AG04450 (cell line): ENCODE results near the gene PLEKHF1. TPM values are rescaled to one million over a fixed set of nuclear protein-coding genes. Genes with fewer than 3 reads are reported as not detected.

Source experiments
- CTCF ChIA-PET: fragments of 300-600, 350-600 bp; formaldehyde crosslinking; extraction: SDS; loops from one replicate; lab custom pipeline; 2022; ENCODE audit warnings: antibody characterized with exemption, inconsistent platforms; lab: Charles Lee
- POLR2A ChIA-PET: fragments of 350-600 bp; formaldehyde crosslinking; extraction: SDS; loops from one replicate; lab custom pipeline; 2021; ENCODE audit warnings: antibody characterized with exemption, inconsistent platforms; lab: Yijun Ruan, JAX
- DNase-seq: peaks from one replicate; pipeline ENCODE4 v3.0.0-alpha.2; 2011; ENCODE audit warnings: low read depth, low spot score
- H3K27ac ChIP-seq: one replicate; pipeline ENCODE4 v1.5.1; 2012; ENCODE audit warnings: low read depth, low read length, control low read depth
- H3K27me3 ChIP-seq: one replicate; pipeline ENCODE4 v1.6.0; 2012; ENCODE audit warnings: low read length; ENCODE audit not compliant: control insufficient read depth, insufficient read depth
- H3K4me3 ChIP-seq: 2 replicates; pipeline ENCODE4 v1.5.1; 2011; ENCODE audit warnings: mild to moderate bottlenecking, low read depth, low read length, control low read depth
- H3K9me3 ChIP-seq: 2 replicates; pipeline ENCODE4 v1.5.1; 2012; ENCODE audit warnings: low read length; ENCODE audit not compliant: control insufficient read depth, insufficient read depth
- CTCF ChIP-seq: IDR thresholded peaks from 2 replicates; pipeline ENCODE4 v1.5.1; 2011; ENCODE audit warnings: low read depth, low read length, control low read depth, inconsistent platforms
- polyA plus RNA-seq: library from polyadenylated mRNA; depleted of rRNA; stranded (reverse); fragments of >200 nt; gene quantifications from 2 replicates; pipeline ENCODE4 v1.2.3, GENCODE V29; 2011

PLEKHF1 gene
- polyA plus RNA-seq, 1 experiment = 5.4 TPM

GRCh38 chr19:29672933-29673336 lies 7.7 kb downstream of the PLEKHF1 start:
- Histone ChIP-seq H3K27me3 (no peaks in the 10 kb centered on the region), H3K27ac (no peak overlapping the region), H3K9me3 (no peaks in the 10 kb centered on the region; the same call in 1 of the 2 replicates), H3K4me3 (no peak overlapping the region)
- ChIA-PET POLR2A (no interaction called here), CTCF (interaction anchor here (2.1 to 2.3 kb wide), 2 partner anchors 43 to 62 kb away, joined by 15 to 17 read pairs; no protein-coding TSS in a partner anchor)
- TF ChIP-seq CTCF = no peak
- no peak for DNase-seq

- ChIA-PET POLR2A (no interaction called here), CTCF (interaction anchor here (2.1 kb wide), 1 partner anchor 43 kb away, joined by 17 read pairs; no protein-coding TSS in a partner anchor)
- no peak for TF ChIP-seq CTCF
- Histone ChIP-seq H3K9me3 (no peaks in the 10 kb centered on the region; the same call in 1 of the 2 replicates), H3K4me3 (no peak overlapping the region), H3K27me3 (no peaks in the 10 kb centered on the region), H3K27ac (no peak overlapping the region)
- no peak for DNase-seq
Measured at GRCh38 chr19:29673451-29674371, 8.4 kb downstream of the PLEKHF1 start.

GRCh38 chr19:29674374-29675119 lies 9.3 kb downstream of the PLEKHF1 start:
- Histone ChIP-seq H3K27ac (no peak overlapping the region), H3K9me3 (no peaks in the 10 kb centered on the region; the same call in 1 of the 2 replicates), H3K4me3 (no peak overlapping the region), H3K27me3 (no peaks in the 10 kb centered on the region)
- CTCF ChIA-PET = interaction anchor here (1.6 kb wide), 1 partner anchor 19 kb away, joined by 4 read pairs; no protein-coding TSS in a partner anchor
- TF ChIP-seq CTCF = no peak
- no peak for DNase-seq
- POLR2A ChIA-PET = no interaction called here

GRCh38 chr19:29675120-29675649 lies 9.9 kb downstream of the PLEKHF1 start:
- H3K27me3 ChIP-seq = no peaks in the 10 kb centered on the region
- H3K4me3 ChIP-seq = no peak overlapping the region
- no peaks in the 10 kb centered on the region; the same call in 1 of the 2 replicates for H3K9me3 ChIP-seq
- DNase-seq = no peak
- ChIA-PET CTCF (interaction anchor here (1.6 kb wide), 1 partner anchor 19 kb away, joined by 4 read pairs; no protein-coding TSS in a partner anchor), POLR2A (no interaction called here)
- TF ChIP-seq CTCF = no peak
- no peak overlapping the region for H3K27ac ChIP-seq
